Activated gamma-delta T cell treated with Interleukin-2 at 50 U/mL for 16 hours (primary cell): ENCODE results near the gene RNPEP.
"Not testable (repeated sequence)": the region's sequence is repeated elsewhere in the genome, so short reads cannot be mapped to it uniquely, and the experiment has no call there.

Experiments
- DNase-seq: peaks from one replicate; pipeline ENCODE4 v3.0.0-alpha.2; 2020

Gene RNPEP

GRCh38 chr1:202011994-202012393, 29.5 kb downstream of the RNPEP start:
- DNase-seq = no peak

- DNase-seq = no peak
Observed at GRCh38 chr1:202012544-202013478, 30.4 kb downstream of the RNPEP start.

GRCh38 chr1:202013603-202014002, 31.2 kb downstream of the RNPEP start:
- DNase-seq = no peak

- DNase-seq = no peak
Observed at GRCh38 chr1:202014060-202014459, 31.6 kb downstream of the RNPEP start.

- DNase-seq = no peak
Observed at GRCh38 chr1:202014915-202015661, 32.6 kb downstream of the RNPEP start.

DNA sequence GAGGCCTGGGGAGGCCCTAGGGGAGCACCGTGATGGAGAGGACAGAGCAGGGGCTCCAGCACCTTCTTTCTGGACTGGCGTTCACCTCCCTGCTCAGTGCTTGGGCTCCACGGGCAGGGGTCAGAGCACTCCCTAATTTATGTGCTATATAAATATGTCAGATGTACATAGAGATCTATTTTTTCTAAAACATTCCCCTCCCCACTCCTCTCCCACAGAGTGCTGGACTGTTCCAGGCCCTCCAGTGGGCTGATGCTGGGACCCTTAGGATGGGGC, 33.2 kb downstream of the RNPEP start:
- no peak for DNase-seq

DNA sequence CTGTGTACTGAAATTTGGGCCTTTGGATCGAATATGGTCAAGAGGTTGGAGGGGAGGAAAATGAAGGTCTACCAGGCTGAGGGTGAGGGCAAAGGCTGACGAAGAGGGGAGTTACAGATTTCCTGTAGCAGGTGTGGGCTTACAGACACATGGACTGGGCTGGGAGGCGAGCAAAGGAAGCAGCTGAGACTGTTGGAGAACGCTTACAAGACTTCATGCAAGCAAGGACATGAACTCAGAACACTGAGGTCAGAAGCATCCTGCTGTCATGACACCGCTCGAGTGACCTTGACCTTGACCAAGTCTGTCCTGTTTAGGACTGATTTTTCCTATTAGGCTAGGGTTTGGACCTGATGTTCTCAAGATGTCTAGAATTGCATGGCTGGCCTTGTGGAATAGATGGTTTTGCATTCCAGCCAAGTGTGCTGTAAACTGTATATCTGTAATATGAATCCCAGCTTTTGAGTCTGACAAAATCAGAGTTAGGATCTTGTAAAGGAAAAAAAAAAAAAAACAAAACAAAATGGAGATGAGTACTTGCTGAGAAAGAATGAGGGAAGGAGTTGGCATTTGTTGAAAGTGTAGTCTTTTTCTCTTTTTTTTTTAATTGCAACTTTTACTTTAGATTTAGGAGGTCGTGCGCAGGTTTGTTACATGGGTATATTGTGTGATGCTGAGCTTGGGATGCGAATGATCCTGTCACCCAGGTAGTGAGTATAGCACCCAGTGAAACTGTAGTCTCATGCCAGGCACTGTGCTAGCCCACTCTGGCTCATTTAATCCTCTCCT, 33.8 kb downstream of the RNPEP start:
- no peak for DNase-seq

DNA sequence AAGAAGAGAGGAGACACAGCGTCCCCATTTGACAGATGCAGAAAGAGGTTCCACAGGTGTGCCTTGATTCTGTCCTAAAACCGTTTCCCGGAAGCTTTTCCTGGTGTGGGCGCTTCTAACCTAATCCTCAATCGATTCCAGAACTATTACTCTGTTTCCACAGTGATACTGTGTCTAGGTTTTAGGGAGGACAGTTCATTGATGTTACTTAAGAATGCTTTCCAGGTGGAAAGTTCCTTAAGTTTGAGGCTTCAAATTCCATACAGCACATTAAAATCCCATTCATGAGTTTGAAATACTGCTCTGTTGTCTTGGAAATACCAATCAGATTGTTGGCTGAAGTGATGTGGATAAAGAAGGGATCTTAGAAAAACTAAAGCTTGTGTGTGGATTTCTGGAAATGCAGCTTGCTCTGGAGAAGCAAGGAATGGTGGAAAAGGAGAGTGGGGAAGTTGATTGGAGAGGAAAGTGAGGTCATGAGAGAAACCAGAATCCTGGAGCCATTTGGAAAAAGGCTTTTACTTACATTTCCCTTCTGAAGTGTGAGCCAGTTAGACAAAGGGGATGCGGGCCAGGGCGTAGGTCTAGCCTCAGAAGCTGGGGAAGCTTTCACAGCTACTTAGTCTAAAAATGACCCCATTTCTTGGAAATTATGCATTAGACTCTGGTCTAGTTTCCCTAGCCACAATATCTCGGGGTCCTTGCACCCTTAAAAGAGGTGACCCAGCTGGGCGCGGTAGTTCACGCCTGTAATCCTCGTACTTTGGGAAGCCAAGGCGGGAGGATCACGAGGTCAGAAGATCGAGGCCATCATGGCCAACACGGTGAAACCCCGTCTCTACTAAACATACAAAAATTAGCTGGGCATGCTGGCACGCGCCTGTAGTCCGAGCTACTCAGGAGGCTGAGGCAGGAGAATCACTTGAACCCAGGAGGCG, 34.6 kb downstream of the RNPEP start:
- no peak for DNase-seq

DNA sequence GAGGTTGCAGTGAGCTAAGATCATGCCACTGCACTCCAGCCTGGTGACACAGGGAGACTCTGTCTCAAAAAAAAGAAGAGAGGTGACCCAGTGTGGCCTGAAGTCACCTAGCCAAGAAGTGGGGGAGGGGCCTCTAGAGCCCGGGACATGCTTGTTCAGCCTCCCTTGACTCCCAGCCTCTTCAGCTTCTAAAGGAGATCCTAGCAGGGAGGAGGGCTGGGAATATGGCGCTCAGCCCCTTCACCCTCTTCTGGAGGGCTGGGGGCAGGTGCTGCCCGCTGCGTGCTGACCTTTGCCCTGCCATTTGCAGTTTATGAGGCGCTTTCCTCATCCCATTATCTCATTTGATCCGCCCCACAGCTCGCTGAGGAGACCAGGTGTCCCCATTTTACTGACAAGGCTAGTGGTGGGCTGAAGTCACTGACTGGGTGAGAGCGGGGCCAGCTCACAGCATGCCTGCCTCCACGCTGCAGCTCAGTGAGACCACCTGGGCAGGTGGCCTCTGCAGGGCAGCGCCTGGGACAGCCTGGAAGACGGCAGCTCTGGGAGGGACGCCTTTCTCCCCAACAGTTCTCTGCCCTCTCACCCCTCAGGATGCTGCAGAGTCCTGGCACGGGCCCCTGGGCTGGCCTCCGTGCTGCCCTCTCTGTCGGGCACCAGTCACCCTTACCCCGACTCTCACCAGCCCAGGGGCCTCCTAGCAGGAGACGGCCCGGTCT, 35.5 kb downstream of the RNPEP start:
- no peak for DNase-seq

GRCh38 chr1:202018468-202019234, 36.2 kb downstream of the RNPEP start:
- no peak for DNase-seq

DNA sequence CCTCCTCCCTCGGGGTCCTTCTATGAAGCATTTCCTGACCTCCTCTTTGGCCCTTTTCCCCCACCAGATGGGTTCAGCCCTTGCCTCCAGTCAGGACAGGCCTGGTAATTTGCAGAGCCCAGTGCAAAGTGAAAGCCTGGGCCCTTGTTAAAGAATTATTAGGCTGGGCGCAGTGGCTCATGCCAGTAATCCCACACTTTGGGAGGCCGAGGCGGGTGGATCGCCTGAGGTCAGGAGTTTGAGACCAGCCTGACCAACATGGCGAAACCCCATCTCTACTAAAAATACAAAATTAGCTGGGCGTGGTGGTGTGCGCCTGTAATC, 36.7 kb downstream of the RNPEP start:
- not testable (repeated sequence) for DNase-seq

DNA sequence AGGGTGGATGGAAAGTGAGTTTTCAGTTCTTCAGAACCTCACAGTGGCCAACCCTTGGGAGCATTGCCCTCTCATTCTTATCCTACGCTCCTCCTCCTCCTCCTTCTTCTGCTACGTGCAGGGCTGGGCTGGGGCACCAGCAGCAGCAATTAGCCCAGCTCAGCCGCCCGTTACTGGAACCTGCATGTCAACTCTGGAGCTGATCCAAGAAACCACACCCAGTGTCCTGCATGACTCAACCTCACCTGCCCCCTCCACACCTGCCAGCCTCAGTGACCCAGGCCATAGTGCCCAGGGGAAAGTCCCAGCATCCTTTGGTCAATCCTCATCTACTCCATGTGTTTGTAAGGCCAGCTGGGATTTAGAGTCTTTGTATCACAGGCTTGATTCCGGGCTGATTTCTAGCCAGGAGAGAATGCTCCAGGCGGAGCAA, 40.6 kb downstream of the RNPEP start:
- no peak for DNase-seq

- DNase-seq = no peak
Observed at GRCh38 chr1:202029171-202029665, 46.8 kb downstream of the RNPEP start.

- DNase-seq = no peak
Observed at GRCh38 chr1:202029727-202030126, 47.3 kb downstream of the RNPEP start.

DNA sequence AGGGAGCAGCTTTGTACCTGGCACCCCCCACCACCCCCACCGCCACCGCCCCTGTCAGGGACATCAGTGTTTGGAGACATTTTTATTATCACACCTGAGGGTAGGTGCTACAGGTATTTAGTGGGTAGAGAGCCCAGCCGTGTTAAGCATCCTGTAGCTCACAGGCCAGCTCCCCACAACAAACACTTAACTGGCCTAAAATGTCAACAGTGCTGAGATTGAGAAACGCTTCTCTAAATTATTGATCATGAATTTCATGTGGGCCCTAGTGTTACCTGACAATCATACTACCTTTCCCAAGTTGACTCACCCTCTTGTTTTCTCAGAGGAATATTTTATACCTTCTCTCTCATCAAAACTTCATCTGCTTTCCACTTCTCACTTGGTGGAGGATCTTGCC, 49.3 kb downstream of the RNPEP start:
- DNase-seq = no peak

- DNase-seq = no peak
Observed at GRCh38 chr1:202034149-202034682, 51.8 kb downstream of the RNPEP start.

GRCh38 chr1:202034683-202035462, 52.4 kb downstream of the RNPEP start:
- DNase-seq = no peak

DNA sequence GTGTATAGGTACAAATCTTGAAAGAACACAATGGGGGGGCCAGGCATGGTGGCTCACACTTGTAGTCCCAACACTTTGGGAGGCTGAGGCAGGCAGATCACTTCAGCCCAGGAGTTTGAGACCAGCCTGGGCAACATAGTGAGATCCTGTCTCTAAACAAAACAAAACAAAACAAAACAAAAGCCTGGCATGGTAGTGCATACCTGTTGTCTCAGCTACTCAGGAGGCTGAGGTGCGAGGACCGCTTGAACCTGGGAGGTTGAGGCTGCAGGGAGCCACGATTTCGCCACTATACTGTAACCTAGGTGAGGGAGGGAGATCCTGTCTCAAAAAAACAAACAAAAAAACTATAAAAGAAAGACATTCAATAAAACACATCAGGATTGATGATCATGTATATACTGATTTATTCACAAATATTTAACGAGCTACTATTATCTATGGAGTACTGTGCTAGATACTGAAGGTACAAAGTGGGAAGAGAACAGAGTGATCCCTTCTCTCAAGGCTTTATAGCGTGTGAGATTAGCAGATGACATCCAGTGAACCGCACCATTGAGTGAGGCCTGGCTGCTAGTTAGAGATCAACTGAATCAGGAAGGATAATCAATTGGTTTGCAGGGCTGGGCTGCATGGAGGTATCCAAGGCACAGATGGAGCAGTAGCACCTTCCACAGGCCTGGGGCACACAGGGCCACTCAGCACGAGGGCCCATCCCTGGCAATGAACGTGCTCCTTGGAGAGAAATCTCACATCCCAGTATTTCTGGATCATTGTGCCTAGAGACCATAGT, 54.3 kb downstream of the RNPEP start:
- DNase-seq = no peak
